Measurements from ENCODE around the gene HAUS8. TPM values are rescaled to one million over a fixed set of nuclear protein-coding genes. Genes with fewer than 3 reads are reported as not detected.
"Not testable (repeated sequence)": the region's sequence is repeated elsewhere in the genome, so short reads cannot be mapped to it uniquely, and the experiment has no call there.

The HAUS8 gene
- total RNA-seq, 4 donors from 2014 or later: 0.97 to 4.5 (median 3.3) TPM

DNA sequence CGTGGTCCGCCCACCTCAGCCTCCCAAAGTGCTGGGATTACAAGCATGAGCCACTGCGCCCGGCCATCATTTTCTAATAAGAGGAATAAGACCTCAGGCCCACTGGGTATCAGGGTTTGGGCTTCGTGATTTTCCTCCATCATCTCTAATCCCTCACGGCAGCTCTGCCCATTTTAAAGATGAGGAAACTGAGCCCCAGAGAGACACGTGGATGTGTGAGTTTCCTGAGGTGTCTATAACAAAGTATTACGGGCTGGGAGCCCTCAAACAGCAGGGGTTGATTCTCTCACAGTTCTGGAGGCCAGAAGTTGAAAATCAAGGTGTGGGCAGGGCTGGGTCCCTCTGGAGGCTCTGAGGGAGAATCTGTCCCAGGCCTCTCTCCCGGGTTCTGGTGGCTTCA is 34.0 kb upstream of the HAUS8 start:
- no peak for TF ChIP-seq POLR2A (IDR thresholded peaks at IDR 0.05)
- TF ChIP-seq, protein P1, sequence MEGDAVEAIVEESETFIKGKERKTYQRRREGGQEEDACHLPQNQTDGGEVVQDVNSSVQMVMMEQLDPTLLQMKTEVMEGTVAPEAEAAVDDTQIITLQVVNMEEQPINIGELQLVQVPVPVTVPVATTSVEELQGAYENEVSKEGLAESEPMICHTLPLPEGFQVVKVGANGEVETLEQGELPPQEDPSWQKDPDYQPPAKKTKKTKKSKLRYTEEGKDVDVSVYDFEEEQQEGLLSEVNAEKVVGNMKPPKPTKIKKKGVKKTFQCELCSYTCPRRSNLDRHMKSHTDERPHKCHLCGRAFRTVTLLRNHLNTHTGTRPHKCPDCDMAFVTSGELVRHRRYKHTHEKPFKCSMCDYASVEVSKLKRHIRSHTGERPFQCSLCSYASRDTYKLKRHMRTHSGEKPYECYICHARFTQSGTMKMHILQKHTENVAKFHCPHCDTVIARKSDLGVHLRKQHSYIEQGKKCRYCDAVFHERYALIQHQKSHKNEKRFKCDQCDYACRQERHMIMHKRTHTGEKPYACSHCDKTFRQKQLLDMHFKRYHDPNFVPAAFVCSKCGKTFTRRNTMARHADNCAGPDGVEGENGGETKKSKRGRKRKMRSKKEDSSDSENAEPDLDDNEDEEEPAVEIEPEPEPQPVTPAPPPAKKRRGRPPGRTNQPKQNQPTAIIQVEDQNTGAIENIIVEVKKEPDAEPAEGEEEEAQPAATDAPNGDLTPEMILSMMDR (IDR thresholded peaks at IDR 0.05 in 4 of 5, conservative IDR thresholded peaks at IDR 0.05 in 1 of 5): no peak
- DNase-seq (no peak), ATAC-seq (no peak)
- intact Hi-C loops (cut with DNase I; ENCODE audit: low total_unique reads): no loop called here
- in situ Hi-C loops (cut with MboI; ENCODE audit: low sequenced_read_pairs in 4 of 4): no loop called here
- Histone ChIP-seq H3K36me3 (no peaks in the 10 kb centered on the region), H3K4me1 (peaks cover 0 to 3% of the 10 kb centered on the region in 2 donors), H3K4me3 (no peak overlapping the region), H3K9me3 (no peaks in the 10 kb centered on the region), H3K27me3 (no peaks in the 10 kb centered on the region), H3K27ac (peak overlapping the region in 3 of 4 donors; percentile 63 to 73 (median 67))

DNA sequence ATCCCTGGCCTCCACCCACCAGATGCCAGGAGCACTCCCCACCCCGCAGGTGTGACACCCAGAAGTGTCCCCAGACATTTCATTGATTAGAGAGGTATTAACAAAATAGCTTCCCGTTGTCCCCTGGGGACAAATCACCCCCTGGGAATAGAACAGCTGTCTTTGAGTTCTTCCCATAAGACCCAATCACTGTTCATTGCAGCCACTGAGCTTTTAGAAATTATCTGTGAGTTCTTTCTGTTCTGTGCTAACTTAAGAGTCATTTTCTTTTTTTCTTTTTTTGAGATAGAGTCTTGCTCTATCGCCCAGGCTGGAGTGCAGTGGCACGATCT is 33.2 kb upstream of the HAUS8 start:
- Histone ChIP-seq H3K9me3 (no peaks in the 10 kb centered on the region), H3K4me1 (peaks cover 0 to 3% of the 10 kb centered on the region in 2 donors), H3K27ac (peak overlapping the region; percentile 63 to 73 (median 65)), H3K27me3 (no peaks in the 10 kb centered on the region), H3K4me3 (no peak overlapping the region), H3K36me3 (peaks cover 0 to 3% of the 10 kb centered on the region in 2 donors)
- ATAC-seq: no peak
- in situ Hi-C loops (cut with MboI; ENCODE audit: low sequenced_read_pairs in 4 of 4): no loop called here
- TF ChIP-seq, protein P1 (IDR thresholded peaks at IDR 0.05 in 4 of 5, conservative IDR thresholded peaks at IDR 0.05 in 1 of 5): no peak
- TF ChIP-seq POLR2A (IDR thresholded peaks at IDR 0.05): no peak
- intact Hi-C loops (cut with DNase I; ENCODE audit: low total_unique reads): no loop called here
- DNase-seq: no peak

DNA sequence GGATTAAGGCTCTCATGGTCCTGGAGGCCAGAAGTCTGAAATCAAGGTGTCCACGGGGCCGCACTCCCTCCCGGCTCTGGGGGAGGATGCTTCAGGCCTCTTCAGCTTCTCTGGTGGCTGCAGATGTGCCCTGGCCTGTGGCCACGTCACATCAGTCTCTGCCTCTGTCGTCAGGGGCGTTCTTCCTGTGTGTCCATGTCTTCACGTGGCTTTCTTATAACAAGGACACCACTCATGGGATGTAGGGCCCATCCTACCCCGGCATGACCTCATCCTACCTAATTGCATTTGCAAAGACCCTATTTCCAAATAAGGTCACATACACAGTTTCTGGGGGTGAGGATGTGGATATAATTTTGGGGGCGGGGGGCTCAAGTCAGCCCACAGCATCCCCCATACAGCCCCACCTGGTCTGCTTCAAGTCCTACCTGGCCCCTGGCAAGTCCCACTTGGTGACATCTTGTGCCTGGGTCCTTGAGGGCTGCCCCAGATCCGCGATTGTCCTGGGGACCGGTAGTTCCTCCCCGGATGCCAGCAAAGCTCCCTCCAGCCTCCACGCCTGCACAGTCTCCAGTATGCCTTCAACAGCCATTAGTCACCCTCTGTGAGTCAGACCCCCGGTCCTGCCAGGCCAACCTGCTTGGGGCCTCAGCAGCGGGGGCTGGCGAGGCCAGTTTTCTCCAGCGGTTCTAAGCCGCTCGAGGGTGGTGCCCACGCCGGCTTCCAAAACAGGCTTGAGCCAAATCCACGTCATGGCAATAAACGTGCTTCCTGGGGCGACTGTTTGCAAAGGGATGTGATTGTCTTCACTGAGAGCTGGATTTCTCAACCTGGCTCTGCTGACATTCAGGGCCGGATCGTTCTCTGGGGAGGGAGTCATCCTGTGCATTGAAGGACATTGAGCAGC is 32.5 kb upstream of the HAUS8 start:
- intact Hi-C loops (cut with DNase I; ENCODE audit: low total_unique reads): no loop called here
- Histone ChIP-seq H3K4me1 (peaks cover 0 to 3% of the 10 kb centered on the region in 2 donors), H3K4me3 (no peak overlapping the region), H3K36me3 (peaks cover 0 to 7% of the 10 kb centered on the region in 2 donors), H3K27me3 (no peaks in the 10 kb centered on the region), H3K27ac (peak overlapping the region; percentile 63 to 73 (median 65)), H3K9me3 (no peaks in the 10 kb centered on the region)
- DNase-seq (peak; percentile 54 to 86), ATAC-seq (peak; percentile 80 to 83)
- TF ChIP-seq, protein P1 (IDR thresholded peaks at IDR 0.05 in 4 of 5, conservative IDR thresholded peaks at IDR 0.05 in 1 of 5): no peak
- no peak for TF ChIP-seq POLR2A (IDR thresholded peaks at IDR 0.05)
- in situ Hi-C loops (cut with MboI; ENCODE audit: low sequenced_read_pairs in 4 of 4): no loop called here

DNA sequence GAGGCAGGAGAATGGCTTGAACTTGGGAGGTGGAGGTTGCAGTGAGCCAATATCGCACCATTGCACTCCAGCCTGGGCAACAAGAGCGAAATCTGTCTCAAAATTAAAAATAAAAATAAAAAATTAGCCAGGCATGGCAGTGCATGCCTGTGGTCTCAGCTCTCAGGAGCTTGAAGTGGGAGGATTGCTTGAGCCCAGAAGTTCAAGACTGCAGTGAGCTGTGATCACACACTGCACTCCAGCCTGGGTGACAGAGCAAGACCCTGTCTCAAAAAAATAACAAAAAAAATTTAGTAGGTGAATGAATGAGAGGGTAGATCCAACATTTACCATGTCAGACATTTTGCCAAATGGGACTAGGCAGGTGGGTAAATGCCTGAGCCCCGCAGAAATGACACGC is 31.7 kb upstream of the HAUS8 start:
- ATAC-seq; DNase-seq; intact Hi-C loops (cut with DNase I; ENCODE audit: low total_unique reads); H3K4me1 ChIP-seq; H3K4me3 ChIP-seq; H3K9me3 ChIP-seq; in situ Hi-C loops (cut with MboI; ENCODE audit: low sequenced_read_pairs in 4 of 4); H3K27me3 ChIP-seq: not testable (repeated sequence)
- Histone ChIP-seq H3K36me3 (peaks cover 0 to 14% of the 10 kb centered on the region in 2 donors), H3K27ac (peak overlapping the region; percentile 63 to 73 (median 65))

DNA sequence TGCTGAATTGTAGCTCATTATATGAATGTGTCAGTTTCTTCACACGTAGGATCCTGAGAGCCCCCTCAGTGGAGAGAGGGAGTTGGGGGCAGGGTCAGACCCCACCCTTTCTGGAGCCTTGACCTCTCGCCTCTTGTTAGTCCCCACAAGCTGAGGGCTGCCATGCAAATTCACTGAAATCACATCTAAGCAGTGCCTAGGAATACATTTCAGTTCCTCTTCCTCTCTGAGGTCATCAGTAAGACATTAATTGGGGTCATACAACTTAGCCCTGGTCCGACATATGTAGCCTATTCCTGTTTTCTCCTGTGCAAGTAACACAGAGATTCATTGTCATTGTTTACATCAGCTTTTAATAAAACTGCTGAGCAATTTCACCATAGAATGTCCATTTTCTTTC is 30.3 kb upstream of the HAUS8 start:
- Histone ChIP-seq H3K36me3 (peaks cover 0 to 18% of the 10 kb centered on the region in 2 donors), H3K27ac (no peak overlapping the region), H3K27me3 (no peaks in the 10 kb centered on the region), H3K4me1 (peaks cover 0 to 3% of the 10 kb centered on the region in 2 donors), H3K4me3 (no peak overlapping the region), H3K9me3 (no peaks in the 10 kb centered on the region)
- DNase-seq: no peak
- ATAC-seq: no peak
- intact Hi-C loops (cut with DNase I; ENCODE audit: low total_unique reads) (no loop called here), in situ Hi-C loops (cut with MboI; ENCODE audit: low sequenced_read_pairs in 4 of 4) (no loop called here)
- TF ChIP-seq, protein P1 (IDR thresholded peaks at IDR 0.05 in 4 of 5, conservative IDR thresholded peaks at IDR 0.05 in 1 of 5): no peak
- TF ChIP-seq POLR2A (IDR thresholded peaks at IDR 0.05): no peak
